COLO829 (cell line): ENCODE measurements around the gene ADARB2.
"Not testable (repeated sequence)": the region's sequence is repeated elsewhere in the genome, so short reads cannot be mapped to it uniquely, and the experiment has no call there.

Experiments used
- DNase-seq: peaks from one replicate; pipeline ENCODE4 v3.0.0; 2012; ENCODE audit warnings: low spot score

ADARB2 gene

GRCh38 chr10:1546431-1547110 is 190.8 kb downstream of the ADARB2 start:
- no peak for DNase-seq

DNA sequence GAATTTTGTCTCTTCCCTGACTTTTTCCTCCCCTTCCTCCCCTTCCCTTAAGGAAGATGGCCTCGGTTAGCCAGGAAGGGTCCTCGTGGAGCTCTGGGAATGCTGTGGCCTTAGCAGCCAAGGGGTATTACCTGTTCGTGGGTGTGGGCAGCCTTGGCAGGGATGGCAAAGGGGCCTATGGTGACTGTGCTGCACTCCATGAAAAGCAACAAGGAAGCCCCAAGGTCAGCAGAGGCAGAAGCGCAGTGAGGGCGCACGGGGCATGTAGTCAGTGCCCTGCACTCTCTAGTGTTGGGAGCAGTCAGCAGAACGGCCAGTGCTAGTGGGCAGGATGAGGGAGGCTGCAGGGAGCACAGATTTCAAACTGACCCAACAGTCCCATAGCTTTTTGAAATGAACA is 191.8 kb downstream of the ADARB2 start:
- no peak for DNase-seq

- DNase-seq: no peak
Measured at GRCh38 chr10:1544929-1545328, 192.4 kb downstream of the ADARB2 start.

- DNase-seq: no peak
Measured at GRCh38 chr10:1544209-1544673, 193.1 kb downstream of the ADARB2 start.

GRCh38 chr10:1543596-1543995 is 193.7 kb downstream of the ADARB2 start:
- no peak for DNase-seq

- DNase-seq: no peak
Measured at GRCh38 chr10:1542941-1543340, 194.4 kb downstream of the ADARB2 start.

DNA sequence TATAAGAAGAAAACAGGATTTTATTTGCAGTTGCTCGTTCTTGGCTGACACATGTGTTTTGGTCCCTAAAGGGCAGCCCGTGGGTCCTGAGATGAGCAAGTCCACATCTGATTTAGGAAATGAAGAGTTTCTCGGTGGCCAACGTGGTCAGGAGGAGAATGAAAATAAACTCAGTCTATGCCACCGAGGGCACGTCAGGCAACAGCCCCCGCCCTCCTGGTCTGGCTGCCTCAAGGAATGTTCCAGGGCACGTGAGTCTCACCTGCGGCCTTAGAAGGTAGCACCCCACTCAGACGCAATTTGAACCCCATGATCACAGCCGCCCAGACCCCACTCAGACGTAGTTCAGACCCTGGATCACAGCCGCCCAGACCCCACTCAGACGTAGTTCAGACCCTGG is 197.2 kb downstream of the ADARB2 start:
- DNase-seq: no peak

- DNase-seq: no peak
Measured at GRCh38 chr10:1539216-1539615, 198.1 kb downstream of the ADARB2 start.

DNA sequence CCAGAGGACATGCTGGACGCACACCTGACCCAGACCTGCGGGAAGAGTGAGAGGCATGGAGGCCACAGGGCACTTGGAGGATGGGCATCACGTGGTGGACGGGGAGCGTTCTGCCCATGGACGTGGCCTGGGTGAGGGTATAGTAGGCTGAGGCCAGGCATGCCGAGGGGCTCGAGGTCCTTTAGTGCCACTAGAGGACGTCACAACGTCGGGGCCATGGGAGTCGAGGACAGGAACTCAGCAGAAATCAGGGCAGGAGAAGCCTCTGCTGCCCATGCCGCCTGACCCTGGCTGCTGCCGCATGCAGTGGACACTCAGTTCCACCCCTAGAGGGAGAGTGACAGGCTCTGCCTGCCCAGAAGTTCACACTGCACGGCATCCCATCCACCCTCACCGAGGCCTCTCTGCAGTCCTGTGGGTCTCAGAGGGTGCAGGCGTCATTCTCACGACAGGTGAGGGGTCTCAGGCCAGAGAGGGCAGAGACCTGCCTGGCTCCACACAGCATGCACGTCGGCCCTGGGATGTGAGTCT is 198.7 kb downstream of the ADARB2 start:
- no peak for DNase-seq

GRCh38 chr10:1538121-1538520 is 199.2 kb downstream of the ADARB2 start:
- no peak for DNase-seq

DNA sequence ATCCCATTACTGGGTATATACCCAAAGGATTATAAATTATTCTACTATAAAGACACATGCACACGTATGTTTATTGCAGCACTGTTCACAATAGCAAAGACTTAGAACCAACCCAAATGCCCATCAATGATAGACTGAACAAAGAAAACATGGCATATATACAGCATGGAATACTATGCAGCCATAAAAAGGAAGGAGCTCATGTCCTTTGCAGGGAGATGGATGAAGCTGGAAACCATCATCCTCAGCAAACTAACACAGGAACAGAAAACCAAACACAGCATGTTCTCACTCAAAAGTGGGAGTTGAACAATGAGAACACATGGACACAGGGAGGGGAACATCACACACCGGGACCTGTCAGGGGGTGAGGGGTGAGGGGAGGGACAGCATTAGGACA is 199.9 kb downstream of the ADARB2 start:
- DNase-seq: not testable (repeated sequence)

DNA sequence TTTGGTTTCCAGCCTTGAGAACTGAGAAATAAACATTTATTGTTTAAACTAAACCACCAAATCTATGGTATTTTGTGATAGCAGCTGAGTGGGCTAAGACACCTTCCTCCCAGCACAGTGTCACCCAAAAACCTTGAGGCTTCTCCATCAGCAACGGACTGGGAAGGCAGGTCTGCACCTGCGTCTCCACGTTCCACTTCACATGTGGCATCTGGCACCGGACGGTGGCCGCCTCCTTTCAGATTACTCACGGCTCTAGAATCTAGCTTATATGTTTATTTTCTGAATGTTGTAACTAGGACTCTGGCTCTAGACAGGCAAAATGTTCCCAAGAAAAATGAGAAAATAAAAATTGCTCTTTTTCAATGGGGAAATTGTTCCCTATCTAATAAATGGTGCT is 201.0 kb downstream of the ADARB2 start:
- no peak for DNase-seq

DNA sequence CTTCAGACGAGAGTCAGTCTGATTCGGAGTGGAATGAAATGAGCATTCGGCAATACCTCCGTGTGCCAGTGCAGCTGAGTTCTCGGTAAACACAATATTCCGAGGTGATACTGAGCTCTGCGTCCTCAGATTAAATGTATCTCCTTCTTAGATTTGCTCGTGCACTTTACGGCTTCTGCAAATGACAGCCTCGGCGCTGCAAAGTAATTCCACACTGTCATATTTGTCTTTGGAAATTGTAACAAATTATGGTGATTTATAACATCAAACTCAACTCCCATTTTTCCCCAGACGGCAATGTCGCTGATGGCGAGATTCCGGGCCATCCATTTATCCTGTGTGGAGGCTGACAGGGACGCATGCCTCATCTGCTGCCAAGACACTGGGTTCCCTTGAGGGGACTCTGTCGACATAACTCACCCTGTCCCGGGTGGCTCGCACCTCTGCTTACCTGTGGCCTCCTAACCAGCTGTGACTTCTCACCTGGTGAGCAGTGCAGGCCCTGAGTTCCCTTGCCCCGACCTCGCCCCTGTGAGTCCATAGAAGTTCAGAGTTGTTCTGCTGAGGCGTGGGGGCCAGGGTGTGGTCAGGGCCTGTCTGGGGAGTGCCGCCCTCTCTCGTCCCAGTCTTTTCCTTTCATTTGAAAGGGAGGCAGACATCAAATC is 201.9 kb downstream of the ADARB2 start:
- DNase-seq: no peak

GRCh38 chr10:1534820-1535219 is 202.5 kb downstream of the ADARB2 start:
- DNase-seq: no peak

GRCh38 chr10:1532636-1533035 is 204.7 kb downstream of the ADARB2 start:
- no peak for DNase-seq

DNA sequence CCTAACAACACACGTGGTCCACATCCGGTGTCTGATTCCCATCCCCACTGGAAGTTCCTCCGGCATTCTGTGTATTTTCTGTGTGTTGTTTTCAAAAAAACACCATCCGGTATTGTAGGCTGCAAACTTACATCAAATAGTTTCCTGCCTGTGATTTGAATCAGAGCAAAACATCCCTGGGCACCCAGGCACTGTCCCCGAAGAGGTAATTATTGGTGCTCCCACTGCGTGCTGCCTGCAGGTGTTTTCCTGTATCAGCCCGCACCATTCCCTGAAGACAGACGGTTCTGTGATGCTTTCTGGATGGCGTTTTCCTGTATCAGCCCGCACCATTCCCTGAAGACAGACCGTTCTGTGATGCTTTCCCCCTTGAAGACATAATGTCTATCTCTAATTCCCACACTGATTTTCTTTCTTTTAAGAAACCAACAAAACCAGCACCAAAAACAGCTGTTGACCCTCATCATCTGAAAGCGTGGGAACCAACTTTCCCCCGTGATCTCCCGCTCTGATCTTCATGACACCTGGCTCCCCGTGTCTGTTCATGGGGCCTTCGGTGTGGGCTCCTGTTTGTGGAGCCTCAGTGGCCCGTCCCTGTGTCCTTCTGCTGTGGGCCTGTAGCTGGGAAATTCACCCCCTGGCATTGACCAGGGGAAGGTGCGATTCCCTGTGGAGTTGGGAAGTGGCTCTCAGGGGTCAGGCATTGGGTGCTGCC is 205.3 kb downstream of the ADARB2 start:
- no peak for DNase-seq

- no peak for DNase-seq
Measured at GRCh38 chr10:1530871-1531517, 206.3 kb downstream of the ADARB2 start.

GRCh38 chr10:1529806-1530413 is 207.4 kb downstream of the ADARB2 start:
- no peak for DNase-seq

GRCh38 chr10:1527951-1528350 is 209.4 kb downstream of the ADARB2 start:
- no peak for DNase-seq

DNA sequence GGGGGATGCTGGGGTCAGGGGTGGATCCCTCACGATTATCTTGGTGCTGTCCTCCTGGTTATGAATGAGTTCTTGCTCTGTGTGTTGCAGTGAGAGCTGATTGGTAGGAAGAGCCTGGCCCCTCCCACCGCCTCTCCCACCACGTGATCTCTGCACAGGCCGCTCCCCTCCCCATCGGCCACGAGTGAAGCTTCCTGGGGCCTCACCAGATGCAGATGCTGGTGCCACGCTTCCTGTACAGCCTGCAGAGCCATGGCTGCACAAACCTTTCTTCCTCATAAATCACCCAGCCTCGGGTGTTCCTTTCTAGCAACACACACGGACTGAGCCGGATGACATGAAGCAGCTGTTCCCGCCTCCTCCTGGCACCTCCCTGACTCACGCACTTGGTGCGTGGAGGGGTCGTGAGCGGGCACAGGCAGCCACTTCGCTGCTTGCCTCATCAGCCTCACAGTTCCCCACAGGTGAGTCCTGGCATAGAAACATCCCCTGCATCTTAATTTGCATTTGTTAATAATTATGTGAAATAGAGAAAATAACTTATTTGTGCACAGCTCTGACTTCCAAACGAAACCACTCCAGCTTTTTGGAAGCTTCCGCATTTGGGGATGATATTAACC is 210.8 kb downstream of the ADARB2 start:
- no peak for DNase-seq

DNA sequence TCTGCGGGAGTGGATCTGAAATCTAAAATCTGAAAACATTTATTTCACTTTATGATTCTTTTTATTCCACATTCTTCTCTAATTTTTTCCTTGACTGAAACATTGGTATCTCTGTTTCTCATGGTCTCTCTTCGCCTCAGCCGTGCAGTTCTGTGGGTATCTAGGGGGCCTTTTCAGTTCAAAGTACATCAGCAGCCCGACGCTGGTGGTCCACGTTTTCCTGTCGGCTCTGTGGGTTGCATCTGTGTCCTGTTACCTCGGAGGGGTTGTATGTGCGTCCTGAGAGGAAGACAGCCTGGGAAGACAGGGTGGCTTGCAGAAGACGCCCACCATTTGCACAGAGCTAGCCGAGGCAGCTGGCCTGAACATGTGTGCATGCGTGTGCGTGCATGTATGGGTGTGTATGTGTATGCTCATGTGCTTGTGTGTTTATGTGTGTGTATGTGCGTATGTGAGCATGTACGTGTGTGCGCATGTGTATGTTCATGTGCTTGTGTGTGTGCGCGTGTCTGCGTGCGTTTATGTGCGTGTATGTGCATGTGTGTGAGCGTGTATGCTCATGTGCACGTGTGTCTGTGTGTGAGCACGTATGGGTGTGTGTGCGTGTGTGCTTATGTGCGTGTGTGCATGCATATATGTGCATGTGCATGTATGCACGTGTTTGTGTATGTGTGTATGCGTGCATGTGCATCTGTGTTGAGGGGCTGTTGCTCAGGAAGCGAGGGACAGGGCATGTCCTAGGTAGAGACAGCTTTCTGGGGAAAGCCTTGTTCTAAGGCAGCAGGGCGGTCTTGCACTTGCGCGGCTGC is 211.8 kb downstream of the ADARB2 start:
- no peak for DNase-seq
